Nephron progenitor cell (in vitro differentiated cells): ENCODE results near the gene RS1.

Experiments used
- DNase-seq: peaks from one replicate; pipeline ENCODE4 v3.0.0; 2021
- H3K27ac Mint-ChIP-seq: 2 replicates; pipeline ENCODE4 v1.8.0; 2021; ENCODE audit warnings: mild to moderate bottlenecking, moderate library complexity, mixed read lengths
- H3K27me3 Mint-ChIP-seq: 2 replicates; pipeline ENCODE4 v1.8.0; 2021; ENCODE audit warnings: mild to moderate bottlenecking, low read depth, mixed read lengths; ENCODE audit not compliant: poor library complexity
- H3K36me3 Mint-ChIP-seq: 2 replicates; pipeline ENCODE4 v1.8.0; 2021; ENCODE audit warnings: low read depth, mixed read lengths
- H3K4me1 Mint-ChIP-seq: 2 replicates; pipeline ENCODE4 v1.8.0; 2021; ENCODE audit warnings: mixed read lengths
- H3K4me3 Mint-ChIP-seq: 2 replicates; pipeline ENCODE4 v1.8.0; 2021; ENCODE audit warnings: mild to moderate bottlenecking, moderate library complexity, mixed read lengths
- H3K9me3 Mint-ChIP-seq: 2 replicates; pipeline ENCODE4 v1.8.0; 2021; ENCODE audit warnings: mild to moderate bottlenecking, moderate library complexity, mixed read lengths
- CTCF ChIP-seq: fragments of 200-600 bp; sonication (generic); IDR thresholded peaks from 2 replicates; pipeline ENCODE4 v1.5.0; 2021; ENCODE audit warnings: antibody characterized with exemption

The RS1 gene

GRCh38 chrX:18672008-18672407 lies at the start of gene RS1:
Gene RS1, minus strand, starts transcription at chrX:18672108. Its CDS starts 40 bp downstream, at chrX:18672068.
- Mint-ChIP-seq H3K27me3 (peaks cover 12% of the 10 kb centered on the region), H3K27ac (no peak within 1 kb of the TSS), H3K9me3 (peaks cover 63% of the 10 kb centered on the region), H3K36me3 (no peaks in the 10 kb centered on the region), H3K4me1 (peaks cover 7% of the 10 kb centered on the region), H3K4me3 (peak within 1 kb of the TSS; percentile 62)
- DNase-seq, result no peak
- no peak for TF ChIP-seq CTCF

- no peak for DNase-seq
- Mint-ChIP-seq H3K36me3 (no peaks in the 10 kb centered on the region), H3K9me3 (peaks cover 51% of the 10 kb centered on the region), H3K27ac (no peak overlapping the region), H3K4me1 (no peaks in the 10 kb centered on the region), H3K4me3 (no peak overlapping the region), H3K27me3 (peaks cover 4% of the 10 kb centered on the region)
- no peak for TF ChIP-seq CTCF
These were observed 47.9 kb upstream of the RS1 start for GRCh38 chrX:18719852-18720251.

- no peak for DNase-seq
- no peaks in the 10 kb centered on the region for H3K27me3 Mint-ChIP-seq
- no peak for TF ChIP-seq CTCF
- no peaks in the 10 kb centered on the region for H3K4me1 Mint-ChIP-seq
- H3K27ac Mint-ChIP-seq, result no peak overlapping the region
- H3K9me3 Mint-ChIP-seq, result peaks cover 50% of the 10 kb centered on the region
- H3K4me3 Mint-ChIP-seq, result no peak overlapping the region
- no peaks in the 10 kb centered on the region for H3K36me3 Mint-ChIP-seq
These were observed 43.0 kb upstream of the RS1 start for GRCh38 chrX:18714910-18715309.

- no peak overlapping the region for H3K27ac Mint-ChIP-seq
These were observed 37.9 kb upstream of the RS1 start for GRCh38 chrX:18709833-18710232.

GRCh38 chrX:18707426-18708049 lies 35.6 kb upstream of the RS1 start, which contains the start of gene PPEF1:
Gene PPEF1, plus strand, starts transcription at chrX:18707645. Its CDS starts 136 bp downstream, at chrX:18707781.
- no peak for DNase-seq
- peaks cover 52% of the 10 kb centered on the region for H3K9me3 Mint-ChIP-seq
- no peak for TF ChIP-seq CTCF
- H3K4me3 Mint-ChIP-seq, result no peak within 1 kb of the TSS
- H3K4me1 Mint-ChIP-seq, result peaks cover 16% of the 10 kb centered on the region
- no peak within 1 kb of the TSS for H3K27ac Mint-ChIP-seq
- H3K36me3 Mint-ChIP-seq, result no peaks in the 10 kb centered on the region
- H3K27me3 Mint-ChIP-seq, result no peaks in the 10 kb centered on the region

More at GRCh38 chrX:18709833-18710232, 37.9 kb upstream of the RS1 start:
- Mint-ChIP-seq H3K4me3 (no peak overlapping the region), H3K9me3 (peaks cover 52% of the 10 kb centered on the region), H3K4me1 (peaks cover 10% of the 10 kb centered on the region), H3K27me3 (no peaks in the 10 kb centered on the region), H3K36me3 (no peaks in the 10 kb centered on the region)
- DNase-seq, result no peak
- TF ChIP-seq CTCF, result no peak
